Prostate gland (tissue), 2 donors: ENCODE measurements around the gene NRROS.

Experiments used
- POLR2A ChIP-seq: fragments of 450-650 bp; IDR thresholded peaks from one replicate; pipeline ENCODE4 v1.6.1; 2016; ENCODE audit warnings: antibody characterized with exemption, mild to moderate bottlenecking
- POLR2AphosphoS5 ChIP-seq: sonication (generic); formaldehyde crosslinking; IDR thresholded peaks from one replicate; pipeline ENCODE4 v1.6.1; 2017; ENCODE audit warnings: antibody characterized with exemption
- TF ChIP-seq, protein P1 (sequence below), 4 experiments: fragments of 200-600 bp in 2 of 4; fragments of 450-650 bp in 2 of 4; sonication (generic) in 2 of 4; IDR thresholded peaks; 1 replicate in 3 of 4; 2 replicates in 1 of 4; pipeline ENCODE4 v1.5.1; 2016 to 2019; ENCODE audit warnings: antibody characterized with exemption in 4 of 4, mild to moderate bottlenecking in 2 of 4, moderate library complexity in 2 of 4

DNA sequence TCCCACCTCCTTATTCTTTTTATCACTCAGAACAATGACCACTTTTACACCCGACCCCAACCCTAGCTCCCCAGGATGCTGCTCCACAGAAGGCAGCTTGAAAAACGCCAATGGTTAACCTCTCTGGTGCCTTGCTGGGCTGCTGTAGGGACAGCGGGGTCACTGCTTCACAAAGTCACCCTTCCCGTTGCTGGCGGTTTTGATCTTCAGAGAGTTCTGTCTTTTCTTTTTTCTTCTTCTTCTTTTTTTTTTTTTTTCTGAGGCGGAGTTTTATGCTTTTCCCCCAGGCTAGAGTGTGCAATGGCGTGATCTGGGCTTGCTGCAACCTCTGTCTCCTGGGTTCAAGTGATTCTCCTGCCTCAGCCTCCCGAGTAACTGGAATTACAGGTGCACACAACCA lies 51.9 kb downstream of the NRROS start:
- no peak for TF ChIP-seq POLR2AphosphoS5
- TF ChIP-seq, protein P1, sequence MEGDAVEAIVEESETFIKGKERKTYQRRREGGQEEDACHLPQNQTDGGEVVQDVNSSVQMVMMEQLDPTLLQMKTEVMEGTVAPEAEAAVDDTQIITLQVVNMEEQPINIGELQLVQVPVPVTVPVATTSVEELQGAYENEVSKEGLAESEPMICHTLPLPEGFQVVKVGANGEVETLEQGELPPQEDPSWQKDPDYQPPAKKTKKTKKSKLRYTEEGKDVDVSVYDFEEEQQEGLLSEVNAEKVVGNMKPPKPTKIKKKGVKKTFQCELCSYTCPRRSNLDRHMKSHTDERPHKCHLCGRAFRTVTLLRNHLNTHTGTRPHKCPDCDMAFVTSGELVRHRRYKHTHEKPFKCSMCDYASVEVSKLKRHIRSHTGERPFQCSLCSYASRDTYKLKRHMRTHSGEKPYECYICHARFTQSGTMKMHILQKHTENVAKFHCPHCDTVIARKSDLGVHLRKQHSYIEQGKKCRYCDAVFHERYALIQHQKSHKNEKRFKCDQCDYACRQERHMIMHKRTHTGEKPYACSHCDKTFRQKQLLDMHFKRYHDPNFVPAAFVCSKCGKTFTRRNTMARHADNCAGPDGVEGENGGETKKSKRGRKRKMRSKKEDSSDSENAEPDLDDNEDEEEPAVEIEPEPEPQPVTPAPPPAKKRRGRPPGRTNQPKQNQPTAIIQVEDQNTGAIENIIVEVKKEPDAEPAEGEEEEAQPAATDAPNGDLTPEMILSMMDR (IDR thresholded peaks at IDR 0.05) = no peak
- TF ChIP-seq POLR2A = no peak
